Measurements from ENCODE around the gene SDR42E1.
"Not testable (repeated sequence)": the region's sequence is repeated elsewhere in the genome, so short reads cannot be mapped to it uniquely, and the experiment has no call there.

Gene SDR42E1

GRCh38 chr16:82019535-82019934 is 8.3 kb upstream of the SDR42E1 start:
- H3K4me3 ChIP-seq (ENCODE audit: low read depth, low read length), result no peak overlapping the region
- TF ChIP-seq CTCF (IDR thresholded peaks at IDR 0.05; ENCODE audit: low read depth, low read length, missing control alignments), result no peak
- no peak for DNase-seq (ENCODE audit: low read depth)

GRCh38 chr16:82017911-82018568 is 6.8 kb upstream of the SDR42E1 start:
- TF ChIP-seq CTCF (IDR thresholded peaks at IDR 0.05; ENCODE audit: low read depth, low read length, missing control alignments), result no peak
- no peak for DNase-seq (ENCODE audit: low read depth)
- H3K4me3 ChIP-seq (ENCODE audit: low read depth, low read length), result no peak overlapping the region

- no peak for DNase-seq (ENCODE audit: low read depth)
- H3K4me3 ChIP-seq (ENCODE audit: low read depth, low read length), result no peak overlapping the region
- TF ChIP-seq CTCF (IDR thresholded peaks at IDR 0.05; ENCODE audit: low read depth, low read length, missing control alignments), result no peak
Measured at GRCh38 chr16:82016964-82017363, 5.7 kb upstream of the SDR42E1 start.

GRCh38 chr16:82016263-82016662 is 5.0 kb upstream of the SDR42E1 start:
- TF ChIP-seq CTCF (IDR thresholded peaks at IDR 0.05; ENCODE audit: low read depth, low read length, missing control alignments), result peak; percentile 18
- DNase-seq (ENCODE audit: low read depth), result no peak
- H3K4me3 ChIP-seq (ENCODE audit: low read depth, low read length), result no peak overlapping the region

- TF ChIP-seq CTCF (IDR thresholded peaks at IDR 0.05; ENCODE audit: low read depth, low read length, missing control alignments), result no peak
Measured at GRCh38 chr16:82013139-82013538, 1.9 kb upstream of the SDR42E1 start.

GRCh38 chr16:82010649-82011048 is 621 bp downstream of the SDR42E1 start:
- H3K4me3 ChIP-seq (ENCODE audit: low read depth, low read length), result peak overlapping the region; percentile 78
- no peak for DNase-seq (ENCODE audit: low read depth)
- TF ChIP-seq CTCF (IDR thresholded peaks at IDR 0.05; ENCODE audit: low read depth, low read length, missing control alignments), result no peak

More at GRCh38 chr16:82013139-82013538, 1.9 kb upstream of the SDR42E1 start:
- H3K4me3 ChIP-seq (ENCODE audit: low read depth, low read length), result no peak overlapping the region
- DNase-seq (ENCODE audit: low read depth), result no peak

GRCh38 chr16:82009789-82010188 is 1.5 kb downstream of the SDR42E1 start:
- not testable (repeated sequence) for H3K4me3 ChIP-seq (ENCODE audit: low read depth, low read length); DNase-seq (ENCODE audit: low read depth)

All from GM12864 (cell line).